Panc1 (cell line): ENCODE results near the gene RPS2. TPM values are rescaled to one million over a fixed set of nuclear protein-coding genes. Genes with fewer than 3 reads are reported as not detected.

Experiments used
- ATAC-seq: fragments of 200-7000 bp; cut with Tn5 transposase; 2 replicates; pipeline ENCODE4 v1.9.1; 2020; ENCODE audit warnings: mild to moderate bottlenecking, moderate library complexity
- BruUV-seq: library from RNA; stranded (reverse); fragments of 400-500 nt; replicated peaks from 2 replicates; lab custom pipeline; 2021; lab: Mats Ljungman, UMichigan
- CTCF ChIA-PET: fragments of 300-600 bp; sonication (Branson Sonifier 250); formaldehyde crosslinking; loops from one replicate; lab custom pipeline; 2022; ENCODE audit warnings: antibody characterized with exemption; lab: Charles Lee
- POLR2A ChIA-PET: fragments of 300-600 bp; sonication (Branson Sonifier 250); formaldehyde crosslinking; loops from one replicate; lab custom pipeline; 2022; ENCODE audit warnings: antibody characterized with exemption; lab: Charles Lee
- DNase-seq: peaks from one replicate; pipeline ENCODE4 v3.0.0-alpha.2; 2010; ENCODE audit warnings: low read depth, low spot score
- H3K27ac ChIP-seq: 2 replicates; pipeline ENCODE4 v1.5.1; 2011; ENCODE audit warnings: mild to moderate bottlenecking, low read length, inconsistent platforms
- H3K27me3 ChIP-seq: fragments of 200-500 bp; sonication (Bioruptor generic); 2 replicates; pipeline ENCODE4 v1.6.0; 2014; ENCODE audit warnings: low read length, inconsistent platforms; ENCODE audit not compliant: control insufficient read depth, insufficient read depth
- H3K36me3 ChIP-seq: fragments of 200-500 bp; sonication (Bioruptor generic); 2 replicates; pipeline ENCODE4 v1.5.1; 2014; ENCODE audit warnings: inconsistent platforms, mild to moderate bottlenecking, low read length, moderate library complexity; ENCODE audit not compliant: control insufficient read depth, insufficient read depth
- H3K4me1 ChIP-seq: 2 replicates; pipeline ENCODE4 v1.5.1; 2011; ENCODE audit warnings: inconsistent platforms, mild to moderate bottlenecking, low read length, moderate library complexity; ENCODE audit not compliant: control insufficient read depth, insufficient read depth
- H3K4me3 ChIP-seq, 2 experiments: 2 replicates each; pipeline ENCODE4 v1.5.1; 2011 to 2012; ENCODE audit warnings: low read depth in 2 of 2, low read length in 2 of 2, mild to moderate bottlenecking in 2 of 2, inconsistent platforms in 1 of 2, moderate library complexity in 1 of 2
- H3K9me3 ChIP-seq: fragments of 200-500 bp; sonication (Bioruptor generic); 2 replicates; pipeline ENCODE4 v1.5.1; 2014; ENCODE audit warnings: low read depth, mild to moderate bottlenecking, inconsistent platforms, low read length, moderate library complexity; ENCODE audit not compliant: control insufficient read depth, insufficient read depth
- CTCF ChIP-seq: fragments of 450-650 bp; IDR thresholded peaks from 2 replicates; pipeline ENCODE4 v1.5.1; 2017; ENCODE audit warnings: mild to moderate bottlenecking
- POLR2AphosphoS5 ChIP-seq: IDR thresholded peaks from 2 replicates; pipeline ENCODE4 v1.6.1; 2012; ENCODE audit warnings: mild to moderate bottlenecking, low read depth, low read length, moderate library complexity
- REST ChIP-seq, 2 experiments: IDR thresholded peaks; 2 replicates each; pipeline ENCODE4 v1.6.1; 2011 to 2012; ENCODE audit warnings: low read depth in 2 of 2, control low read depth in 1 of 2, low read length in 1 of 2, mild to moderate bottlenecking in 1 of 2, moderate library complexity in 1 of 2; ENCODE audit not compliant: insufficient read depth in 1 of 2
- SIN3A ChIP-seq: IDR thresholded peaks from 2 replicates; pipeline ENCODE4 v1.6.1; 2012; ENCODE audit warnings: low read depth, mild to moderate bottlenecking, low read length, moderate library complexity, borderline replicate concordance; ENCODE audit not compliant: insufficient read depth
- TCF7L2 ChIP-seq: IDR thresholded peaks from 2 replicates; pipeline ENCODE4 v1.6.1; 2011; ENCODE audit warnings: mild to moderate bottlenecking, low read depth, low read length, inconsistent platforms
- in situ Hi-C: cut with HindIII; loops from 2 replicates; pipeline ENCODE4 v1.10.0; 2016; ENCODE audit warnings: low sequenced_read_pairs, low pct_unique_long_range_greater_than_20kb
- intact Hi-C: fragments of 100-400 bp; cut with micrococcal nuclease; formaldehyde crosslinking; loops from one replicate; pipeline ENCODE4 v1.10.0; 2022; ENCODE audit not compliant: unreplicated experiment
- total RNA-seq: library from RNA; stranded (reverse); gene quantifications from one replicate; pipeline ENCODE4 v1.2.1, GENCODE V29; 2021; ENCODE audit not compliant: unreplicated experiment

The RPS2 gene
- total RNA-seq, 1 experiment from 2014 or later, result 2,794 TPM

DNA sequence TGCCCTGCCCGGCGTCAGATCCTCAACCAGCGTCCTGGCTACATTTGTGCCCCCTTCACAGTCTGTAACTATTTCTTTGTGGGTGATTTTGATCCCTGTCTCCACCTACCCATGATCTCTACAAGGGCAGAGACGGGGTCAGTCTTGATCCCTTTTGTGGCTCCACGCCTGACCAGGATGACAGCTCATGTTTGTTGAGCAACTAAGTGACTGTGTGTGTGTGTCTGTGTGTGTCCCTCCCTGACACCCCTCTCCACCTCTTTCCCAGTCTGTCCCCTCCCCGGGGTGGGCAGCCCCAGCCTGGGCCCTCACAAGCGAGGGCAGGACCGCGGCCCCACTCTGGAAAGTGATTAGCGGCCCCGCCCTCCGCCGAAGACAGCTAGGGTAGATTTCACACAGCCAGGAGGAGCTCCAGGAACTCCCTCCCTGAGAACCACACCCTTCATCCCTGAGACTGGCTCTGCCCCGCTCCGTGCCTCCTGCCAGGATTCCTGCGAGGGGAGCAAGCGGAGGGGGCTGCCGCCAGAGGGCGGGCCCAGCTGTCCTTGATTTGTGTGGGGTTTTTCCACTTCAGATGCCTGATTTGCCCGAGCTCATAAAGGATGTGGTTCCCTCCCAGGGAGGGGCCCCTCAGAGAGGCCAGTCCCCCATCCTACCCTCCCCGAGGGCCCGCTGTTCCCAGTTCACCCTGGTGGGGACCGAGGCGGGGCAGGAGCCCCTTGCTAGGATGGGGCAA, 41.2 kb downstream of the RPS2 start:
- intact Hi-C loops, result no loop called here

DNA sequence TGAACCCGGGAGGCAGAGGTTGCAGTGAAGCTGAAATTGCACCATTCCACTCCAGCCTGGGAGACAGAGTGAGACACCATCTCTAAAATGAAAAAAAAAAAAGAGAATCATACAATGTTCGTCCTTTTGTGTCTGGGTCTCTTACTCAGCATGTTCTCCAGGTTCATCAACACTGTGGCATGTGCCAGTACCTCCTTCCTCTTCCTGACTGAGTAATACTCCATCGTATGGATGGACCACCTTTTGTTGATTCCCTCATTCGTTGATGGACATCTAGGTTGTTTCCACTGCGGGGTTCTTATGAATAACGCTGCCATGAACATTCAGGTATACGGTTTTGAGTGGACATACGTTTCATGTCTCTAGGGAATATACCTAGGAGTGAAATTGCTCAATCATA, 42.3 kb downstream of the RPS2 start:
- ChIA-PET POLR2A (no interaction called here), CTCF (interaction anchor here (0.7 kb wide), 1 partner anchor 94 kb away, joined by 3 read pairs; no protein-coding TSS in a partner anchor)
- Histone ChIP-seq H3K4me1 (peaks cover 26% of the 10 kb centered on the region), H3K4me3 (no peak overlapping the region), H3K27ac (no peak overlapping the region), H3K27me3 (peaks cover 2% of the 10 kb centered on the region; the same call in 1 of the 2 replicates), H3K36me3 (no peaks in the 10 kb centered on the region), H3K9me3 (no peaks in the 10 kb centered on the region)
- TF ChIP-seq TCF7L2 (no peak), CTCF (no peak), SIN3A (no peak), POLR2AphosphoS5 (no peak), REST (IDR thresholded peaks at IDR 0.05; ENCODE audit: insufficient read depth in 1 of 2, low read depth in 2 of 2, low read length in 1 of 2) (no peak)
- ATAC-seq, result no peak
- intact Hi-C loops, result no loop called here
- in situ Hi-C loops, result no loop called here
- BruUV-seq, result no TSS peak
- no peak for DNase-seq

More for the DNA sequence above, 41.2 kb downstream of the RPS2 start:
- TF ChIP-seq POLR2AphosphoS5 (no peak), REST (IDR thresholded peaks at IDR 0.05; ENCODE audit: insufficient read depth in 1 of 2, low read depth in 2 of 2, low read length in 1 of 2) (no peak), TCF7L2 (no peak), CTCF (no peak), SIN3A (no peak)
- ChIA-PET POLR2A (no interaction called here), CTCF (no interaction called here)
- no TSS peak for BruUV-seq
- Histone ChIP-seq H3K36me3 (no peaks in the 10 kb centered on the region), H3K27ac (no peak overlapping the region), H3K4me1 (peaks cover 22% of the 10 kb centered on the region), H3K27me3 (no peaks in the 10 kb centered on the region; the same call in 1 of the 2 replicates), H3K9me3 (no peaks in the 10 kb centered on the region), H3K4me3 (no peak overlapping the region)
- DNase-seq (no peak), ATAC-seq (no peak)
- in situ Hi-C loops, result no loop called here
